KBM-7 (cell line): ENCODE results near the gene TAP1.
"Not testable (repeated sequence)": the region's sequence is repeated elsewhere in the genome, so short reads cannot be mapped to it uniquely, and the experiment has no call there.

Experiments used
- DNase-seq: peaks from one replicate; pipeline ENCODE4 v3.0.0-alpha.2; 2015
- in situ Hi-C: fragments of 300-500 bp; cut with MboI; formaldehyde crosslinking; loops from 2 replicates; pipeline ENCODE4 v1.14.3; 2020; ENCODE audit warnings: low sequenced_read_pairs, low pct_unique_long_range_greater_than_20kb, mixed read lengths

Gene TAP1, protein sequence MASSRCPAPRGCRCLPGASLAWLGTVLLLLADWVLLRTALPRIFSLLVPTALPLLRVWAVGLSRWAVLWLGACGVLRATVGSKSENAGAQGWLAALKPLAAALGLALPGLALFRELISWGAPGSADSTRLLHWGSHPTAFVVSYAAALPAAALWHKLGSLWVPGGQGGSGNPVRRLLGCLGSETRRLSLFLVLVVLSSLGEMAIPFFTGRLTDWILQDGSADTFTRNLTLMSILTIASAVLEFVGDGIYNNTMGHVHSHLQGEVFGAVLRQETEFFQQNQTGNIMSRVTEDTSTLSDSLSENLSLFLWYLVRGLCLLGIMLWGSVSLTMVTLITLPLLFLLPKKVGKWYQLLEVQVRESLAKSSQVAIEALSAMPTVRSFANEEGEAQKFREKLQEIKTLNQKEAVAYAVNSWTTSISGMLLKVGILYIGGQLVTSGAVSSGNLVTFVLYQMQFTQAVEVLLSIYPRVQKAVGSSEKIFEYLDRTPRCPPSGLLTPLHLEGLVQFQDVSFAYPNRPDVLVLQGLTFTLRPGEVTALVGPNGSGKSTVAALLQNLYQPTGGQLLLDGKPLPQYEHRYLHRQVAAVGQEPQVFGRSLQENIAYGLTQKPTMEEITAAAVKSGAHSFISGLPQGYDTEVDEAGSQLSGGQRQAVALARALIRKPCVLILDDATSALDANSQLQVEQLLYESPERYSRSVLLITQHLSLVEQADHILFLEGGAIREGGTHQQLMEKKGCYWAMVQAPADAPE

DNA sequence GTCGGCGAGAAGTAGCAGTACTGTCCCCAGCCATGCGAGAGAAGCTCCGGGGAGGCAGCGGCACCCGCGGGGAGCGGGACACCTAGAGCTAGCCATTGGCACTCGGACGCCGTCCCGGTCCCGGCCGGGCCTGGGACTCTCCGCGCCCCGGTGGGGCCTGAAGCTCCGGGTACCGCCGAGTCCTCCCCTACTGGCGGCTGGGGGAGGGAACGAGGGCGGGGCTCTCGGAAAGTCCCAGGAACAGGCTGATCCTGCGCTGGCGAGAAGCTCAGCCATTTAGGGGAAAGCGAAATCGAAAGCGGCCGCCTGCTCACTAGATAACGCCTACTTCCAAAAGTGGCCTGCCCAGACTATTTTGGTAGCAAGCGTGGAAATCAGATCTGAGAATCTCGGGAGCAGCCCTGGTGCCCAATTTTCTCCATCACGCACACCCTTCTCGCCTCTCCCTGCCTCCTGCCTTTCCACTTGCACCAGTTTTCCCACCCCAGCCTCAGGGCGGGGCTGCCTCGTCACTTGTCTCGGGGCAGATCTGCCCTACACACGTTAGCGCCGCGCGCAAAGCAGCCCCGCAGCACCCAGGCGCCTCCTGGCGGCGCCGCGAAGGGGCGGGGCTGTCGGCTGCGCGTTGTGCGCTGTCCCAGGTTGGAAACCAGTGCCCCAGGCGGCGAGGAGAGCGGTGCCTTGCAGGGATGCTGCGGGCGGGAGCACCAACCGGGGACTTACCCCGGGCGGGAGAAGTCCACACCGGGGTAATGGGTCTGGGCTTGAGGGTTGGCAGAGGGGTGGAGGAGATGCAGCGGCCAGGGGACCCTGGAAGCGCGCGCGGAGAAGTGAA, at the start of gene TAP1, which contains the start of gene PSMB9:
TSS of gene TAP1 (minus strand) at position 164 of the 835 bp plus-strand sequence. CDS start at position 96, 68 bp downstream.
TSS of gene PSMB9 (plus strand) at position 652 of the 835 bp plus-strand sequence. CDS start at position 690, 38 bp downstream.
- peak; percentile 97 for DNase-seq
- in situ Hi-C loops = no loop called here

DNA sequence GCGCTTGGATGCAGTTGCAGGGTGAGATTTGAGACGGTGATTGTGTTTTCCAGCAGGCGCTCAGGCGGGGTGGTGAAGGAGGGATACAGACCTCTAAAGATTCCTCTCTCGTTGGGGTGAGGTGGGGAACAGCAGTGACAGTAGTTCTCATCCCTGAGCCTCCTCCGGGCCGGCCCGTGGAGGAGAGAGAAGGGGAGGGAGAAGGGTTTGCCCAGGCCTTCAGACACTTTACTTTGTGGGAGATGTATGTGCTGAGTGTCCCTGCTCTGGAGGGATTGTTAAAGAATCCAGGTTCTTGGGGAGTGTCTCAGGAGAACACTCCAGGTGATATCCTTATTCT, 41.5 kb upstream of the TAP1 start:
- in situ Hi-C loops = no loop called here
- no peak for DNase-seq

DNA sequence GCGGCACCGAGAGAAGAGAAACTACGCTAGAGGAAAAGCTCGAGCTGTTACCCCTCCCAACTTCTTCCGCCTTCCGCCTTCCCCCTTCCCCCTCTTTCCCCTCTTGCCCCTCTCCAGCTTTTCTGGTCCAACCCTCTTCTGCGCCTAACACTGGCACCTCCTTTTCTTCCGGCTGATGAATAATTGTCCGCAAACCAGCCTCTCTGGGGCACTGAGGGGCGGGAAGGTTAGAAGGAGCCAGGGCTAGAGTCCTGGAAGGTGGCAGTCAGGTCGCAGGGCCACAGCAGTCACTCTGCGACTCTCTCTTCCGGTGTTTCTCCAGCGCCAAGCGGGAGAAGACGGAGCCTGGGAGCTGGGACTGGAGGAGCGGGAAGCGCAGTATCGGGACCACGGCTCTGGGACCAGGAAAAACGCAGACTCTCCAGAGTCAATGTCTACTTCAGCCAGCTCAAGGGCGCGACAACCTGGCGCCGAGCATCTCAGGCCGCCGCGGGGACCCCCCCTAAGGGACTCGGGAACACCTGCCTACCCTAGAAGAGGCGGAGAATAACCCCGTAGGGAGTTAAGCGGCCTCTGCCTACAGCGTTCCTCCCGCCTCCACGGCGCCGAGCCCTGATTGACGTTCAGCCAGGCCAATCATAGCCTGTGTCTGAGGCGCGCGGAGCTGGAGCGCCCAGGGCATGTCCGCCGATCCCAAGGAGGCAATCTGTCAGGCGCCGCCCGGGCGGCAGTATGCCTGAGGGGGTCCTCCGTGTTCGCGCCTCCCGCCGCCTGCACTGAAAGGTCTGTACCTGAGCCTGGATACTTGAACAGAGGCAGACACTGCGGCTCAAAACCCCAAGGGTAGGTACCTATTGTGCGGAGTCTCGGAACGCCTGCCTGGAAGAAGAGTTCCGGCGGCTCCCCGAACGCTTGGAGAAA, 40.8 kb upstream of the TAP1 start:
- peak; percentile 97 for DNase-seq
- in situ Hi-C loops = no loop called here

DNA sequence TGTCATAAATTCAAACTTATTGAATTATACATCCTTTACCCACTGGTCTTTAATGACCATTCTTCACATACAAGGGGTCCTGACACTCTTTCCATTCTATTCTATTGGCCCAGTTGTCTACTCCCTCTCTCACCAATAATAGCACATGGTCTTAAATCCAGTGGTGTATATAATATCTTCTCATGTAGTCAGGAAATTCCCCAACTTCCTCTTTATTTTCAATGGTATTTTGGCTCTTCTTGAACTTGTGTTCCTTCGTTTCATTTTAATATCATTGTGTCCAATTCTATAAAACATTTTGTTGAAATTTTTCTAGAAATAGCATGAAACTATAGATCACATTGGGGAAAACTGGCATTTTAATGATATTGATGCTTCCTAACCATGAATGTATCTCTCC, 37.3 kb upstream of the TAP1 start:
- in situ Hi-C loops = no loop called here
- peak; percentile 30 for DNase-seq

DNA sequence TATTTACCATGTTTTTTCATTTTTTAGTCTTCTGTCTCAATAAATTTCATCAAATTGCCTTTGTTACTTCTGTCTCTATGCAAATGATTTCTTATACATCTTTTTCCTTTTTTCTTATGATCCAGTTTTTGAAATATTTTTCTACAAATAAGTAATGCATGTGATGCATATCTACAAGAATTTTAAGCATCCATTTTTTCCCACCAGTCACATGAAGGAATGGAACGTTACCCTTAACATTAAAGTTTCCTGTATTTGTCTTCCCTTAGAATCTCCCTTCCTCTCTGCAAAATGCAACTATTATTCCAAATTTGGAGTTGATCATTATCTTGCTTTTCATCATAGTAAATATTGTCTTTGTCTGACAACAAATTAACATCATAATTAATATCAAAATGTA, 36.0 kb upstream of the TAP1 start:
- in situ Hi-C loops = loop anchor here (10.0 kb wide), 1 partner anchor 45 kb away; no protein-coding TSS in a partner anchor
- no peak for DNase-seq

DNA sequence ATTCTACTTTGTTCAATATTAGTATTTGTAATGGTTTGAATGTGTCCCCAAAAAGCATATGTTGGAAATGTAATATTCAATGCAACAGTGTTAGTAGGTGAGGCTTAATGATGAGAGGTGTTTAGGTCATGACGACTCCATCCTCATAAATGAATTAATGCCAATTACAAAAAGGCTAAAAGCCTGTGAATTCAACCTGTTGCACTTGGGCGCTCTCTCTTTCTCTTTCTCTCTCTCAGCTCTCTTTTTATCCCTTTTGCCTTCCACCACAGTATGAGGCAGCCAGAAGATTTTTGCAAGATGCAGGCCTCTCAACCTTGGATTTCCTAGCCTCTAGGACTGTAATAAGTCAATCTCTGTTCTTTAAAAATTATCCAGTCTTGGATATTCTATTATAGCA, 35.1 kb upstream of the TAP1 start:
- in situ Hi-C loops = loop anchor here (10.0 kb wide), 1 partner anchor 46 kb away; no protein-coding TSS in a partner anchor
- no peak for DNase-seq

DNA sequence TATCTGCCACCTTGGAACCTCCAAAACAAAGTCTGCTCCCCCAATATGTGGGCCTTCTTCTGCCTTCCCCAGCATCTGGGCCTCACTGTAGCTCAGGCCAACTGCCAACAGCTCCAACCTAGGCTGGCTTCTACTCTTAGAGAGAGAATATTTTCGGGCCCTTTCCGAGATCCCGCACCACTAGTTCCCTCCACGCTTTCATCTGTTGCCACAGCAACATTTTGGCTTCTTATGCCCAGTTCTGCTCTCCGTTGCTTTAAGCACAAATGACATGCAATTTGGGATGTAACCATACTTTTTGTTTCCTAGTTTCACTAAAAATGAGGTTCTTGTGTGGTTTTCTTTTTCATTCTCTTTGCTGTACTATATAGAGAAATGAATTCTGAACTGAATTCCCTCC, 34.1 kb upstream of the TAP1 start:
- in situ Hi-C loops = loop anchor here (10.0 kb wide), 1 partner anchor 47 kb away; no protein-coding TSS in a partner anchor
- no peak for DNase-seq

DNA sequence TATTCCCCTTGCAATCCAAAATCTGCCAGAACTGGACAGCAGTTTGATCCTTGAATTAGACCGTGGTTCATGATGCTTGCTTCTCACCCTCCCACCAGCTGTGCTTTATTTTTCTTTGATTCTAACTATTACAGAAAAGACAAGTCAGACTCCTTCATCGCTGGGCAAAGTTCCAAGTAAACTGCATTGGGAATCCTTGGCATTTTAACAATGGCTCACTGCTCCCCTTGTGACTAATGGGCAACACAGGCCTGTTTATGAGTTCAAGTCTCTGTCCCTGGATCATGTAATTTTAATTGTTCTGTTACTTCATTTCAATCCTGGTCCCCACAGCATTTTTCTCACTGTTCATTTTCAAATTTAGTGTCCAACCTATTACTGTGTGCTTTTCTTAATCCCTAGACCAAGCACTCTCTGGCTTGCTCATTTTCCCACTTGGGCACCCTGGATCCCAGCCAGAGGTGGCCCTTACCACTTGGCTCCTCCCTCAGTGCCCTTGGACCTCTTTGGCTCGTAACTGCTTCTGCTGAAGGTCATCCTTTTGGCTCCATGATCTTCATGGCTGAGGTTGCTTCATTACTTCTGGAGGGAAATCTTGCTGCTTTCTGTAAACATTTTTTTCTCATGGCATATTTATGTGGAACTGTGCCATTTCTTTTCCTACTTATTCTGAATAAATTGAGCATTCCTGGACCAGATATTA, 33.3 kb upstream of the TAP1 start:
- in situ Hi-C loops = loop anchor here (10.0 kb wide), 1 partner anchor 48 kb away; no protein-coding TSS in a partner anchor
- no peak for DNase-seq

DNA sequence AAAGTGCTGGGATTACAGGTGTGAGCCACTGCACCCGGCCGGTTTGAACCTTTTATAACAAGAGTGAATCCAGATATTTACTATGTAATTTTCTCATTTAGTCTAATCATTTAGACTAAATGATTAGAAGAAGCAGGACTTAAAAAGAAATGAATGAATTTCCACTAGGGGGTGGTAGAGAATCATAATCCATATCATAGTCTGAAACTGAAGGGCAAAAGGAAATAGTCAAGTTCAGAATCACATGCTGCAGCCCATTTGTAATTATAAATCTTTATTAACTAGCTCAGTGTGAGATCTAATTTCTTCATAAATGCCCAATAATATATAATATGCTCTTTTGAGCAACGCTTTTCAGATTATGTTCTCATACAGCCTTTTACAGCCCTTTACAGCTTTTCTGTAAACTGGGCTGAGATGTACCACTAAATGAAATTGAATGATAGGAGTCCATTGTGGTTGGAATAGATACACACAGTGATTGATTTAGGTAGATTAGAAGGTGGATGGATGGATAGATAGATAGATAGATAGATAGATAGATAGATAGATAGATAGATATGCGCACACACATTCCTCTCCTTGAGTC, 32.3 kb upstream of the TAP1 start:
- peak; percentile 82 for DNase-seq

DNA sequence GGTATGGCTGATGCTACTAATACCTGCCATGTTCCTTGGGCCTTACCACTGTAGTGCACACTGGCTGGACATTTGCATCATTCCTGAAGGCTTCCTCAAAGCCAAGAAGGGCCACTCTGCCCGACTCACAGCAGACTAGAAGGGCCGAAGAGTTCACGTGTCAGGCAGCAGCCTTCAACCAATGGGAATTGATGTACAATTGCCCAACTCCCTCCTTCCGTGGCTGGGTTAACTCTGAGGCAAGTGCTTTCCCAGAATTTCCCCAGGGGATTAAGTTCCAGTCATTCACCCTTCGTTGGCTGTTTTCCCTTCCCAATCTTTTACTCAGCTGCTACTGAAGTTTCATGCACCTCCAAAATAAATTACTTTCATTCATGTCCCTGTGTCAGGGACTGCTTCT, 30.3 kb upstream of the TAP1 start:
- in situ Hi-C loops = loop anchor here (10.0 kb wide), 1 partner anchor 51 kb away; no protein-coding TSS in a partner anchor
- no peak for DNase-seq

More for the DNA sequence above, 32.3 kb upstream of the TAP1 start:
- in situ Hi-C loops = loop anchor here (10.0 kb wide), 1 partner anchor 49 kb away; no protein-coding TSS in a partner anchor

DNA sequence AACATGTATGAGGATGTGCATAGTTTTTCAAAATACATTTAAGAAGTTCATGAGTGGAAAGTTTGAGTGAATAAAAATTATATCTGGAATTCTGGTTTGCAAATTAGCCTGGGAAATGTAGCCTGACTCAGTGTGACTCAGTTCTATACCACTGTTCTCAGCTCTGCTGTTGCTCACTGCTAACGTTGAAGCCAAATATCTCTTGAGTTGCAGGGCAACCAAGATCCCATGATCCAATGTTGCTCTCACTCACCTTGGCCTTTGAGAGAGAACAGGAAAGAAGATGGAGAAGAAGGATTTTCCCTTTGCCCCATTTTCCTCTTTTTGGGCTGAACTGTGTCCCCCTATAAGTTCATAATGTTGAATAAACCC, 29.4 kb upstream of the TAP1 start:
- in situ Hi-C loops = loop anchor here (10.0 kb wide), 1 partner anchor 52 kb away; no protein-coding TSS in a partner anchor
- DNase-seq = no peak

DNA sequence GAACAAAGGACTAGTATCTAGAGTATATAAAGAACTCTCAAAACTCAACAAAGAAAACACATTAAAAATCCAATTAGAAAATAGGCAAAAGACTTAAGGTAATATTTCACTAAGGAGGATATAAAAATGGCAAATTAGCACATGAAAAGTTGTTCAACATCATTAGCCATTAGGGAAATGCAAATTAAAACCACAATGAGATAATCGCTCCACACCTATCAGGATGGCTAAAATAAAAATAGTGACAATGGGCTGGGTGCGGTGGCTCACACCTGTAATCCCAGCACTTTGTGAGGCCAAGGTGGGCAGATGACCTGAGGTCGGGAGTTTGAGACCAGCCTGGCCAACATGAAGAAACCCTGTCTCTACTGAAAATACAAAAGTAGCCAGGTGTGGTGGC, 27.5 kb upstream of the TAP1 start:
- not testable (repeated sequence) for DNase-seq
- in situ Hi-C loops = loop anchor here (10.0 kb wide), 1 partner anchor 54 kb away; no protein-coding TSS in a partner anchor

DNA sequence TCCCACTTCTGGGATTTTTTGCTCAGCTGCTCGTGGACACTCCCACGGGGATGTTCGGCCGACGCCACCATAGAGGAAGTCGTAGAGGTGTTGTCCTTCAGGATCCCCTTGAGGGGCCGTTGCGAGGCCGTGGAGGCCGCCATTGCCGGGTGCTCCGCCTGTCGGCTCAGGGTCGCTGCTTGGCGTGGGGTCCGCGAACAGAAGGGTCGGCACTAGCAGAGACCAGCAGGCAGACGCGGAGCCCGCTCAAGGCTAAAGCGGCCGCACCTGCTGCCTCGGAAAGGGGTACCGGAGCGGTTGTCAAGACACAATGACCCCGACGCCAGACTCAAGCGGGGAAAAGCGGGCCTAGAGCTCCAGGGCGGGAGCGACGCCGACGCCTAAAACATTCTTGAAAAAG, 26.2 kb upstream of the TAP1 start:
- no peak for DNase-seq
- in situ Hi-C loops = loop anchor here (10.0 kb wide), 1 partner anchor 55 kb away; no protein-coding TSS in a partner anchor

DNA sequence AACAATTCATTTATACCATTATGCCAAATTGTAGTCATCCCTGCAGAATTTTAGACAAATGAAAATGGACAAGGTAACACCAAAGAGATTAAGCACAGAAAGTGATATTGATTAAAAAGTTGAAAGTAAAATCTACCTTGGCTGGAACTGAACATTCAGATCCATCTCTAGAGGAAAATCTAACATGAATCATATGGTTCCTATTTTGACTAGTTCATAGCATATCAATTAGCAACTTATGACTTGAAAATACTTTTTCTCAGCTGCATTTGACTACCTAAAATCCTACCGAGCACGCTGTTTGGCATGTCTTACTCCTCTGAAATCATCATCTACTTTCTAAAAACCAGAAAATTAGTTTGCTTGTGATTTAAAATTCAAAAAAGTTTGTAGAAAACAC, 23.1 kb upstream of the TAP1 start:
- DNase-seq = no peak
- in situ Hi-C loops = no loop called here

DNA sequence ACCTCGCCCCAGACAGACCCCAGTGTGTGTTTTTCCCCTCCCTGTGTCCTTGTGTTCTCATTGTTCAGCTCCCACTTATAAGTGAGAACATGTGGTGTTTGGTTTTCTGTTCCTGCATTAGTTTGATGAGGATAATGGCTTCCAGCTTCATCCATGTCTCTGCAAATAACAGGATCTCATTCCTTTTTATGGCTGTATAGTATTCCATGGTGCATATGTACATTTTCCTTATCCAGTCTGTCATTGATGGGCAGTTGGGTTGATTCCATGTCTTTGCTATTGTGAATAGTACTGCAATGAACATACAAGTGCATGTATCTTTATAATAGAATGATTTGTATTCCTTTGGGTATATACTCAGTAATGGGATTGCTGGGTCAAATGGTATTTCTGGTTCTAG, 20.4 kb upstream of the TAP1 start:
- in situ Hi-C loops, DNase-seq: not testable (repeated sequence)

DNA sequence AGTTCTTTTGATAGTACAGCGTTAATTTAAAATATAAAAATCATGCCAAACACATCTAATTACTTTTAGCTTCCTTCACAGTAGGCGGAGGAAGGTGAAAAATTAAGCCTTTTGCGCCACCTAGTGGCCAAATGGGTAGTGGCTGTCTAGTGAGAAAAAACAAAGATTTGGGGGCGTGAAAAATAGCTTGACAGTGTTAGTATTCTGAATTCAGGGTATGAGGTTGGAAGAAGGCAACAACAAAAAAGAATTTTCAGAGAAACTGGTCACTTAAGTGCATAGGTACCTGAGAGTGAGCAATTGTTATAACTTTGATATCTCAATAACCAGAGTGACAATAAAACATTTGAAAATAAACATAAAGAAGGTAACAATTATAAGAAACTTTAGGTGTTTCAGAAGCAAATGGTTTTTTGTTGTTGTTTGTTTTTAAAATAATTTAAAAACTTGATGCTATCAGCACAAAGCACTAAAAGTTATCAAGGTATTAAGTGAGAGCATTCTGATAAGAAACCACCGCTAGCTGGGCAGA, 14.8 kb upstream of the TAP1 start:
- in situ Hi-C loops = no loop called here
- DNase-seq = peak; percentile 94
